ENCODE measurements around the gene CYB5RL.

CYB5RL gene

GRCh38 chr1:54177726-54178125, 22.1 kb downstream of the CYB5RL start:
- no peak for TF ChIP-seq CTCF (IDR thresholded peaks at IDR 0.05; ENCODE audit: low read depth, low read length)
- H3K4me3 ChIP-seq (ENCODE audit: low read depth, low read length) = no peak overlapping the region
- in situ Hi-C loops (cut with HindIII; ENCODE audit: low sequenced_read_pairs) = no loop called here
- no peak for DNase-seq (ENCODE audit: low read depth, low spot score)

- TF ChIP-seq CTCF (IDR thresholded peaks at IDR 0.05; ENCODE audit: low read depth, low read length) = no peak
- H3K4me3 ChIP-seq (ENCODE audit: low read depth, low read length) = no peak overlapping the region
- no peak for DNase-seq (ENCODE audit: low read depth, low spot score)
- in situ Hi-C loops (cut with HindIII; ENCODE audit: low sequenced_read_pairs) = no loop called here
Measured at GRCh38 chr1:54176621-54177327, 23.1 kb downstream of the CYB5RL start.

- DNase-seq (ENCODE audit: low read depth, low spot score) = no peak
- H3K4me3 ChIP-seq (ENCODE audit: low read depth, low read length) = no peak overlapping the region
- in situ Hi-C loops (cut with HindIII; ENCODE audit: low sequenced_read_pairs) = no loop called here
- TF ChIP-seq CTCF (IDR thresholded peaks at IDR 0.05; ENCODE audit: low read depth, low read length) = no peak
Measured at GRCh38 chr1:54174106-54174505, 25.7 kb downstream of the CYB5RL start.

GRCh38 chr1:54173681-54174080, 26.1 kb downstream of the CYB5RL start:
- in situ Hi-C loops (cut with HindIII; ENCODE audit: low sequenced_read_pairs) = no loop called here
- no peak for TF ChIP-seq CTCF (IDR thresholded peaks at IDR 0.05; ENCODE audit: low read depth, low read length)
- DNase-seq (ENCODE audit: low read depth, low spot score) = no peak
- H3K4me3 ChIP-seq (ENCODE audit: low read depth, low read length) = no peak overlapping the region

GRCh38 chr1:54172614-54173599, 26.9 kb downstream of the CYB5RL start:
- in situ Hi-C loops (cut with HindIII; ENCODE audit: low sequenced_read_pairs) = no loop called here
- H3K4me3 ChIP-seq (ENCODE audit: low read depth, low read length) = no peak overlapping the region
- DNase-seq (ENCODE audit: low read depth, low spot score) = peak; percentile 26
- TF ChIP-seq CTCF (IDR thresholded peaks at IDR 0.05; ENCODE audit: low read depth, low read length) = no peak

GRCh38 chr1:54171606-54172005, 28.2 kb downstream of the CYB5RL start:
- in situ Hi-C loops (cut with HindIII; ENCODE audit: low sequenced_read_pairs) = no loop called here
- H3K4me3 ChIP-seq (ENCODE audit: low read depth, low read length) = no peak overlapping the region
- no peak for TF ChIP-seq CTCF (IDR thresholded peaks at IDR 0.05; ENCODE audit: low read depth, low read length)
- no peak for DNase-seq (ENCODE audit: low read depth, low spot score)
